SHP77 treated with DMSO at 0.1 percent for 48 hours (cell line): Measurements from ENCODE around the gene PCSK6.
"Not testable (repeated sequence)": the region's sequence is repeated elsewhere in the genome, so short reads cannot be mapped to it uniquely, and the experiment has no call there.

Experiments used
- DNase-seq: peaks from one replicate; lab custom pipeline; 2025; lab: John Stamatoyannopoulos, UW

PCSK6 gene

DNA sequence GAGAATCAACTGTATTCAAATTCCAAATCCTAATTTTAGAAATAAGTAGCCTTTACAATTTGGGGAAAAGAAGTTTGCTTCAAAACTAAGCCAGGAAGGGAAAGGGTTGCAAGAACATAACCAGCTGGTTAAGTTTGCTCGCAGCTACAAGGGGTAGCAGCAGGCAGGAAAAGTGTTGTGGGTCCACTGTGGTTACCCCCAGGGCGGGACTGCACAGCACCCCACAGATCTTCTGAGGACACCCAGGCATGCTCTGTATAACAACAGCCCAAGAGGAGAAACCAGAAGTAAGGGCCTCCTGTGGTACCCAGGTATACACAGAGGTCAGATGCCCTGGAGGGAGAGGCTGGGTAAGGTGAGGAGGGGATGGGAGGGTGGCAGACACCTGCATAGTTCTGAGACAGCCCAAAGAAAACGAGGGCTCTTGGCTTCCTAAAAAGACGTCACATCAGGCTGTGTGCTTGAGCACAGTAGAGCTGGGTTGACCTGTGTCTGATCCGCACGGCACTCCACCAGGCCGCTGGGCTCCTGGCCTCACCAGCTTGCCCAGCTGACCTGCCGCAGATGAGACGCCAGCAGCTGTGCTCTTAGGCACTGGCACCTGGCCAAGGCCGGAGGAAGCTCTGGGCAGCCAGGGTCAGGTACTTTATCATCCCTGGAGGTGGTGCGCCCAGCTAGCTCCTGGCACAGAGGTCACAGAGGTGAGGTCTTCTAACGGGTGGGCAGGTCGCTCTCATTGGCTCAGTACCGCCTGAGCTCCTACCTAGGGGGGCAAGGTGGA is 112.7 kb downstream of the PCSK6 start:
- DNase-seq = no peak

DNA sequence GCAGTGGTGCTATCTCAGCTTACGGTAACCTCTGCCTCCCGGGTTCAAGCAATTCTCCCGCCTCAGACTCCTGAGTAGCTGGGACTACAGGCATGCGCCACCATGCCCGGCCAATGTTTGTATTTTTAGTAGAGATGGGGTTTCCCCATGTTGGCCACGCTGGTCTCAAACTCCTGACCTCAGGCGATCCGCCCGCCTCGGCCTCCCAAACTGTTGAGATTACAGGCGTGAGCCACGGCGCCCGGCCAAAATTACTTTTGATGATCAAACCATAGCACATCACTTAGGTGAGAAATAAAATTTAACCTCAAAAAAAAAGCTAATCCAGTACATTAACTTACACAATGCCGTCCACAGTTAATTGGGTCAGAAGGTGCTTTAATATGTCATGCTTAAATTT is 114.5 kb downstream of the PCSK6 start:
- DNase-seq = not testable (repeated sequence)

DNA sequence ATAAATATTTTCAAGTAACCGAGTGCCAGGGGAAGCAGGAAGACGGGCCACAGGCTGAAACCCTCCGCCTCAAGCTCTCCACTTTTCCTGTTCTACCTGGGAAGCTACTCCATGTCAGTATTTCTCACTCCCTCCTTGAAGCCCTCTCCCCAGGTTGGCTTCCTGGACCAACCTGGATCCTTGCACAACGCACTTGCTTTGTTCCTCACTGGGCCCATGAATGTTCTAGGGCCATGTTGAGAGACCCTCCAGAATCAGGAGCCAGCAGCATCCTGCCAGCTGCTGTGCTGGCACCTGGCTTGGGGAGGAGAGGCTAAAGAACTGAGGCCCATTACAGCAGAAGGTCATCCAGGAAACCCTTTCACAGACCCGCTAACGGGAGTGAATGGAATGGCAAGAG is 115.2 kb downstream of the PCSK6 start:
- DNase-seq = no peak

DNA sequence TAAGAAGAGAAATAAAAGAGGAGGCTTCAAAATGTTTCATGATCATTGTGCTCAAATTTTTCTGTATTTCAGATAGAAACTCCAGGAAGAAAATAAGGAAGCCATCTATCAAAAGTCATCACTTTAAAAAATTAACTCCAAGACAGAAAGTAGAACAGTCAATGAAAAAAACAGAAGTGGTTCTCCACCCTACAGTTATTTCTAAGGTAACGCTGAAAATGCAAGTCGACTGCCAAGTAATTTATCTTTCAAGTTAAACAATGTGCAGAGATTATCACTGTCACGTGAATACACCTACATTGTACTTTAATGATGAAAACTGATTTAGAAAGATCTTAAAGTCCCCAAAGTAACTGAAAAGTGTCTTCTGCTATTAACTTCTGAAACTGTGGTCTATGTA is 115.9 kb downstream of the PCSK6 start:
- no peak for DNase-seq

DNA sequence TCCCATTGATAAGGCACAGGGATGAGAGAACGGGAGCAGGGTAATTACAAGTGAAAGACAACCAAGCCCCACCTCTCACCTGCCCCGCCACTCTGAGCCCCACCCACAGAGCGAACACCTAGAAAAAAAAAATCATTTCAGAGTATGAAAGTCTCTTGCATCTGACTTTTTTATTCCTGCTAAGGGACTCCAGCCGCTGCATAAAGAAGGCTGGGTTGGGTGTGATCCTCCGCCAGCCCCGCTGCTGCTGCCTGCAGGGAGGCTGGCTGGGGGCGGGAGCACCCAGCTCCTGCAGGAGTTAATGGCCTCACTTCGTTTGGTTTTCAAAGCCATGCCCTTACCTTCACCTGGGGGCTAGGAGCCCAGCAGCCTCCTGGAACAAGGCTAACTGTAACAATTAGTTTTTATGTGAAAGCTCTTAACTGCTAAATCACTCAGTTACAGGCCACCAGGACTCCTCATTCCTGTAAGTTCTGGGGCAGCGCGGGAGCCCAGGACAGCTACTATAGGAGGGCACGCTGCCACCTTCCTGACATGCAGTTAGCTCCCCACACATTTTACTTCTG is 116.5 kb downstream of the PCSK6 start:
- no peak for DNase-seq

DNA sequence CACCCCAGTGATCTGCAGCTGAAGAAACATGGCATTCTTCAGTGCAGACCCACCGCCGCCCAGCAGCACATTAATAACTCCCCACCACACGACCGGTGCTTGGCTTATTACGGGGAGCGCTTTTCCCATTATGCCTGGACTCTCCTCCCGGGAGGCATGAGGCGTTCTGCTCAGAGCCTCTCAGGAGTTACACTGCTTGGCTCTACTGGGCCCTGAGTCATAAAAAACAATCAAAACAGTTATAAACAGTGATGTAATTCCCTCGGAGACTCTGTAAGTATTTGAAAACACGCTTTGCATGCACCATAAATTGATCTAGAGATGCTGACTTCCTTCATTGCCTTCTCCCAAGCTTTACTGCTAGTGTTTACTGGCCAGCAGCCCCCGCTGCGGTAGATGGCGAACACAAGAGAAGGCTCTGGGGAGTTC is 117.3 kb downstream of the PCSK6 start:
- no peak for DNase-seq

DNA sequence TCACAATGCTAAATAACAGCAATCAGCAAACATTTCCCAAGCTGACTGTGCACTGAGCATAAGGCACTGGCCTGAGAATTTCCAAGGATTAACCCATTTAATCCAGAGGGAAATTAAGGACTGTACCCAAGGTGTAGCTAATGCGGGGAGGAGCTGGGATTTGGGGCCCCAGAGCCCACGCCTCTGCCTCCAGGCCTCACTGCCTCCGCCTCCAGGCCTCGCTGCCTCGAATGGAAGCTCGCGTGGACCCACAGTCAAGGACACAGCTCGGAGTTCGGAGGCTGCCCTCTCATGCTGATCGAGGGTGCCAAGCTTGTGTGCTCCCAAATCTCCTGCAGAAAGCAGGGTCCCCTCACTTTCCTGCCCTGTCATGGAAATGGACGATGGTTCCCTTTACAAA is 118.0 kb downstream of the PCSK6 start:
- no peak for DNase-seq

DNA sequence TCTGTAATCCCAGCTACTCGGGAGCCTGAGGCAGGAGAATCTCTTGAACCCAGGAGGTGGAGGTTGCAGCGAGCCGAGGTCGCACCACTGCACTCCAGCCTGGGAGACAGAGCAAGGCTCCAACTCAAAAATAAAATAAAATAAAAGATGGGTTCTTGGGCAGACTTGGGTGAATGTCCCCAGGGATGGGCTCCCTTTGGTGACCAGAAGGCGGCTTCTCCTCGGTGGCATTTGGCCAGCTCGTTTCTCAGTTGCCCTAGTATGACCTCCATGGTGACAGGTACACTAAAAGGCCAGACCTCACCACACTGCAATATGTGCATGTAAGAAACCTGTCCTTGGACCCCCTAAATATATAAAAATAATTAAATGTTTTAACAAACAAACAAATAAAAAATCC is 118.4 kb downstream of the PCSK6 start:
- DNase-seq = no peak

DNA sequence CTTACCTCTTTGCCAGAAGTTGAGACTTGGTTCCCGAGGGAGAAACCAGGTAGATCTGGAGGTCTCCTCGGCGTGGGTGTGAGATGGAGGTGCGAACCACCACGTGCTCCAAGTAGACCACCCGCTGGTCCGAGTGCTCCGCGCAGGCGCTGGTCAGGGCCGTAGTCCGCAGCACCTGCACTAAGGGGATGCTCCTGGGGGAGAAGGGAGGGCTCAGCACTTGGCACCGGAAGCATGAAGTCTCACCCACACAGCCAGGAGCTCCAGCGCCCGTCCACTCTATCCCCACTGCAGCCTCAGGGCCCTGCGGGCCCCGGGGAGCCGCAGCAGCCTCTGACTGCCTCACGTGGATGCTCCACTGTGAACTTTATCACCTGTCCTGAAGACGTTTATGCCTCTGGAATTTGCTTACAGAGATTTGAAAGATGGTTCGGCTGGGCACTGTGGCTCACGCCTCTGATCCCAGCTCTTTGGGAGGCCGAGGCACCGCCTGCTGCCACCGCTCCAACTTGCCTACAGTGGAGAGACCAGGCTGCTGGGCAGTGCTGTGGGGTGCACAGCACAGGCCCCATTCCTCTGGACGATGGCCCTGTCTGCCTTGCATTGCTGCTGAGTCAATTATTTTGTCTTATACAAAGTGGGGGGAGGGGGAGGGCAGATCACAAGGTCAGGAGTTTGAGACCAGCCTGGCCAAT is 119.0 kb downstream of the PCSK6 start:
- no peak for DNase-seq

DNA sequence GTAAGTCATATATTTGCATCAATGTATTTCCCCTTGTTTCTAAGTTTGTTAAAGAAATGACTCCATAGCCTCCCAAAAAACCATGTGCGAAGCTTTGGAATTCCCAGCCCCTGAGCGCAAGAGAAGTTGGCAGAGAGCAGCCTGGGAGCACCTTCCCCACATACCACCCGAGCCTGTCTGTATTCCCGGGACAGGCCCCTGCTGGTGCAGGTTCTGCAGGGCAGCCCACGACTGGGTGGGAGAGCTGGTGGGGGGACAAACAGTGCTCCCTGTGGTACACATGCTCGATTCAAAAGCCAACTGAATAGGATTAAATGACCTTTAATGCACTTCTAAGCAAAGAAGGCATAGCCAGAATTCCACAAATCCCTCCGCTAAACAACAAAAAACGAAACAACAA is 119.8 kb downstream of the PCSK6 start:
- DNase-seq = no peak

DNA sequence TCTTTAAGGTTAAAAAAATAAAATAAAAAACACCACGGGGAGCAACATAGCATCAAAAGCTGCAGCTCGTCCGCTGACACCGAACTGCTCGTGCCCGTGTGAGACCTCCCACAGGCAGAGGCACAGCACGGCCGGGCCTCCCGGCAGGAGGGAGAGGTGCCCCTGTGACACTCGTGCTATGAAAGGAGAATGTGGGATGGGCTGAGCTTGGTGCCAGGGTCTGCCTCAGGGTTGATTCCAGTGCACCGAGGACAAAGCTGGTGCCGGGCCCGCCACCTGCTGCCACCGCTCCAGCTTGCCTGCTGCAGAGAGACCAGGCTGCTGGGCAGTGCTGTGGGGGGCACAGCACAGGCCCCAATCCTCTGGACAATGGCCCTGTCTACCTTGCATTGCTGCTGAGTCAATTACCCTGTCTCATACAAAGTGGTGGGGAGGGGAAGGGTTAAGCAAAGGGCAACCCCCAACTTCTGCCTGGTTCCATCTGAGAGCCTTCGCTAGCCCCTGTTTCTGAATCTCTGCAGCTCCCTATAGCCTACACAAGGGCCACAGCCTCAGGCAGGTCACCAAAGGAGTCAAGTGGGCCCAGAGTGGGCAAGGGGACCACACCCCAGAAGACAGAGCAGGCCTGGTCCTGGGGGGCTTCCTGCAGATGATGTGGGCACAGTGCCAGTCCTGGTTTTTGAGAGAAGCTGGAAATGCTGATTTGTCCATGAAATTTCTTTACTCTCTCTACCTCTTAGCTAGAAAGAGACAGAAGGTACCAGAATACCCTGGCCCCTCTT is 120.5 kb downstream of the PCSK6 start:
- no peak for DNase-seq

DNA sequence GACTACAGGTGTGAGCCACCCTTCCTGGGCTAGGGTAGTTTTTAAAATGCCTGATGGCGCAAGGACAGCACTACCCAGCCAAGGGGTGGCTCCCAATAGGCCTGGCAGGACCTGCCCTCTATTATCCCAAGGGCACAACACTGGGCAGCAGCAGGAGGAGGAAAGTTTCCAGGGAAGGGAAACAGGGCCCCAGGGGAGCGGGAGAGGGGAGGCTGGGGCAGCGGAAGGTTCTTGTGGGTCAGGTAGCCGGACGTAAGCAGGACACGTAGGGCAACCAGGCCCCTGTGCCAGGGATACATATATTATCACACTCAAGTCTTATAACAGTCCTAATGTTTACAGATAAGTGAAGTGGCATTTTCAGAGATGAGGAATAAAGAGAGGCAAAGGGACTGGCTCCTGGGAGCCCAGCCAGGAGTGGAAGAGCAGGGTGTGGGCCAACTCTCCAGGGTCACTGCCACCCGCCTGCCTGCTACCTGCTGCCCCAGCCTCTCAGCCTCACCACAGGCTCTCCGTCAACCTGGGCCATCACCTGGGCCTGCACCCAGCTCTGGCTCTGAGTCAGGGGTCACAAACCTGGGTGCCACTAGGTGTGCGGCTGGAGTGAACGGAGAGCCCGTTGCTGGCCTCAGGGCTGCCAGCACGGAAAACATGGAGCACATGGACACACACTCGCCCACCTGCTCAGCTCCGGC is 121.3 kb downstream of the PCSK6 start:
- no peak for DNase-seq

DNA sequence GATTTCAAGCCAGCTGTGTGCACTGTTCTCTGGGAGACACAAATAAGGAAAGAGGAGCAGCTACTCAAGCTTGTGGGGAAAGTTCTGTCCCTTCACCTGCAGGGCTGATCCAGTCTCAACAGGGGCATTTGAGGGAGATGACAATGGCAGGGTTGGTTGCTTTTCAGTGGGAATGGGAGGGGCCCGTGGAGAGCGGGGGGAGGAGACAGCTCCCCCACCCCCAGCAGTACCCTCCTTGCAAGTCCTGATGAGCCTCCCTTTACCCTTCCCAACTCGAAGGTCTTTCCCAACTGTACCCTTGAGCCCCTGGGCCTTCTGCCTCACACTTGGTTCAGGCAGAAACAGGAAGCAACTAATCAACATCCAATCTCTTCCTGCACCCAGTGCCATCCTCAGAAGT is 122.7 kb downstream of the PCSK6 start:
- no peak for DNase-seq

DNA sequence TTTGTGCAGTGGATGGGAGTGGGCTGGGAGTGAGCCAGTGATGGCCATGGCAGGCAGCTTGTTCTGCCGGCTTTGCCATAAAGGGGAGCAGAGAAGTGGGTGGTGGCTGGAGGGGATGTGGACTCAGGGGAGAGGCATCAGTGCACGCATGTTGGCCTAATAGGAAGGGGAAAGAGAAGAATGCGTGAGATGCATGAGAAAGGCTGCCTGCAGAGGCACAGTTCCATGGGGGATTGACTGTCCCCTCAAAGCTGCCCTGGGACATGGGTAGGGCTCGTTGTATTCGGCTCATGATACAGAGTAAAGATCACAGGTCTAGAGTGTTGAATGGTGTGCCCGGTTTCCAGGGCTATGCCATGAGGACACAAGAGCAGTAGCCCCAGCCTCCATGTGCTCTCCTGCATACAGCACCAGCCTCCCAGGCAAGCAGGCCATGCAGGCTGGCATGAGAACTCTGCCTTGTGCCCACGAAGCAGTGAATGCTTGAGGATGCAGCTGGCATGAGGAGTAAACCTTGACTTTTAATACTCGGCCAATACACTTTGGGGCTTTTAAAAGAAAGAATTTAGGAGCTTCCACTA is 126.4 kb downstream of the PCSK6 start:
- no peak for DNase-seq

DNA sequence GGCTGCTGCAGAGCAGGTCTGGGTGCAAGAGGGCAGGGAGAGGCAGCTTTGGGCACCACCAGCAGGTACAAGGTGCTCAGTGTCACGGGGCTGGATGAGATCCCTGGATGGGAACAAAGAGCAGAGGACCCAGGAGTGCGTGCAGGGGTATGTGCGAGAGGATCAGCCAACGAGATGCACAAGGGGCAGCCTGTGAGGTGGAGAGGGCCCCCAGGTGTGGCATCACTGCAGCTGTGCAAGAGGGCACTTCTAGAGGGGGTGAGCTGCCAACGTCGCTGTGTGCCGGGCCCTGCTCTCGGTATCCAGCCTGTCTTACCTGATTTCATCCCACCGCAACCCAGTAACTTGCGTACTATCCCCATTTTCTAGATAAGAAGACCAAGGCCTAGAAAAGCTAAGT is 127.1 kb downstream of the PCSK6 start:
- no peak for DNase-seq

DNA sequence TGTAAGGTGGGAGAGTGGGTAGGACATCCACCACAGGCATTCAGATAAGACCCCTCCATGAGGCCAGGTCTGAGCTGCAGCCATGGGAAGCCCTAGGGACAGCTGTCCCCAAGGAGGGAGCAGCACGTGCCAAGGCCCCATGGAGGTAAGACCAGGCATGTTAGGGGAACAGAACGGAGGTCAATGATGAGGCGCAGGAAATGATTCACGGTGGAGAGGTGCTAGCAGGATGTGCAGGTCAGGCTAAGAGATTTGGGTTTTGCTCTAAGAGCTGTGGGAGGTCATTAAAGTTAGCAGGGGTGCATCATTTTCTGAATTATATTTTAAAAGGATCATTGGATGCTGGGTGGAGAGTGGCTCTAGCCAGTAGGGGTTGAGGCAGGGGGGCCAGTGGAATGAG is 128.1 kb downstream of the PCSK6 start:
- no peak for DNase-seq

DNA sequence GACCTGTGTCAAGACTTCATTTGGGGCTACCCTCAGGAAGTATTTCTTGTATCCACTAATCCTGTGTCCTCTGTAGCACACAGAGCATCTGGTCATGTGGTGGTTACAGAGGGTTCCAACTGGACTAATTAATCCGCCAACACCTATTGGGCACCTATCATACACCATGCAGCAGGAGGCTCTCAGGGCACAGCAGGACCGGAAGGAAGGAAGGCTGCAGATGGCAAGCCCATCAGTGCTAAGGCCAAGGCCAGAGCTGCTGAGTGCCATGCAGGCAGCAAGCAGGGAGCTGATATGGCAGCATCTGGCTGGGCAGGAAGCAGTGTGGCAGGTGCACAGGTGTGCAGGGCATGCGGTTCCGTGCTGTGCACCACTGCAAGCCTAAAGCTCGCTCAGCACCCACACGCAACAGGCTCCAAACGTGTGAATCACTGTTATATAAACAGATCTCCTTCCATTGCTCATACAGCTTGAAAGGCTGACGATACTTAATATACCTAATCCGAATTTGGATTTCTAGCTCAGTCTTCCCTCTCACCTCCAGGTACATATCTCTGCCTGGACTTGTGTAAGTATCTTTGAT is 130.1 kb downstream of the PCSK6 start:
- DNase-seq = no peak

DNA sequence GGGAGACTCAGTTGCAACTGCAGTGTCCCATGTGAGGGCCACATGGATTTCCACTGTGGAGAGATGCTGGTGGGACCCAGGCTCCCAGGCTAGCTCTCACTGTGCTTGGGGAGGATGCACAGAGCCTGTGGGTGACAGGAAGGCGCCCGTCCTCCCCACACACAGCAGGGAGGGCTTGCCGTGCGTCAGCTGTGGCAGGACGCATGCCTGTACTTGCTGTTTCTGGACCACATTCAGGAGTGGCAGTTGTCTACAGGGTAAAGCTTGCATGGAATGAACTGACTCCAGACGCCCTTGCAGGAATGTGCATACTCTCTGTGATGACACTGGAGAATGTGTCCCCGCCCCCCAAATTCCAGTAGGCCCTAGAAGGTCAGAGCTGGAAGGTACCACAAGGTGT is 130.6 kb downstream of the PCSK6 start:
- DNase-seq = no peak

DNA sequence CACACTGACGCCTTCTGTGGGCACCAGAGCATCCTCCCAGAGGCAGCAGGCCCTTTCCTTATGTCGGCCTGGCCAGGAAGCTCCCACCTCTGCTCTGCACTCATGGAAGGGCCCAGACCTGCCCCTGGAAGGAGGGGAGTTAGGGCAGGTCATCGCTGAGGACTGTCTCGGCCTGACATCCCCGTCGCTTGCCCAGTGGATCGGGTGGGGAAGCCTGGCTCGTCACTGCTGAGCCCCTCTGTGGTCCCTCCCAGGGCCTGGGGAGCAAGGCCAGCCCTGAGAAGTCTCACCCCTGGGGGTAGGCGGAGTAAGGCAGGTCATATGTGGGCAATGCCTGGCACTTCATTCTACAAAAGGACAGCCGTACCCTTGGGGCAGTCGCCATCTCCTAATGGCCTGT is 131.6 kb downstream of the PCSK6 start:
- DNase-seq = no peak

DNA sequence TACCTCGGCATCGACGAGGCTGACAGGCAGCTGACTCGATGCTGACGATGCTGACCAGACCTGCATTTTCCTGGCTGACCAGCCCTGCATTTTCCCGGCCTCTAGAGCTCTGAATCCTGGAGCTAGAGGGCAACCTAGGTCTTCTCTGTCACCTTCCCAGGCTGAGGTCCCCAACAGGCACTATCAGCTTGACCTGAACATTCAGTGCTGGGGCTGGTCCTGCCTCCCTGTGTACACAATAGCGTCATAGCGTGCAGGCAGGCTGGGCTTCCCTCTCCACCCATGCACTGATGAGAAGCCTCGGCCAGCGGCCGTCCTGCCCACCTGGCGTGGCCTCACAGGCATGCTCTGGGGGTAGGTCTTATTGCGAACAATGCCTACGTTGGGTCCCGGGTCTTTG is 132.2 kb downstream of the PCSK6 start:
- DNase-seq = no peak

DNA sequence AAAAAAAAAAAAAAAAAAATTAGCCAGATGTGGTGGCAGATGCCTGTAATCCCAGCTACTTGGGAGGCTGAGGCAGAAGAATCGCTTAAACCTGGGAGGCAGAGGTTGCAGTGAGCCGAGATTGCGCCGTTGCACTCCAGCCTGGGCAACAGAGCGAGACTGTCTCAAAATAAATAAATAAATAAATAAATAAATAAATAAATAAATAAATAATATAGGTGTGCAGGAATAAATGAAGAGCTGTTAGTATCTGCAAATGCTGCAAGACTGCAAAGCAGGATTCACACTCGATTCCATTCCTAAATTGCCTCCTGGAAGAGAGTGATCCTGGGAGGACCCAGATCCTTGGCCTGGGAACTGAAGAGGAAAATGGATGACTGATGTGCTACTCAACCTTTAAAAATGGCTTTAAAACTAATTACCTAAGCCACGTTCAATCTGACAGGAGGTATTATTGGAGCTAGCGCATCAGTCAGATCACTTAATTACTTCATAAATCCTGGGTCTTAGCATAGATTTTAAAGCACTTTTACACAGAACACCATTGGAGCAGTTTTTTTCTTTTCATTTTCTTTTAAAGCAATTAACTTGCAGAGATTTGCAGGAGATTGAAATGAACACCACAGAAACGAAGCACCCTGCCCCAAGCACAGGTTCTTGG is 132.9 kb downstream of the PCSK6 start:
- not testable (repeated sequence) for DNase-seq
